WTC11 (cell line): ENCODE results near the gene DEFB113.

ENCODE experiments used
- CBFB ChIP-seq: sonication (generic); formaldehyde crosslinking; IDR thresholded peaks from 2 replicates; pipeline ENCODE4 v1.8.1; 2022; ENCODE audit warnings: mild to moderate bottlenecking, low read depth, missing genetic modification reagents
- EMX1 ChIP-seq: fragments of 250-450 bp; sonication (Bioruptor Pico); IDR thresholded peaks from 2 replicates; pipeline ENCODE4 v1.8.0; 2021; ENCODE audit warnings: mild to moderate bottlenecking
- ETV6 ChIP-seq: sonication (generic); formaldehyde crosslinking; IDR thresholded peaks from 2 replicates; pipeline ENCODE4 v1.8.1; 2022; ENCODE audit warnings: mild to moderate bottlenecking, missing genetic modification reagents
- FOXK1 ChIP-seq: sonication (generic); formaldehyde crosslinking; IDR thresholded peaks from 2 replicates; pipeline ENCODE4 v1.8.0; 2022; ENCODE audit warnings: mild to moderate bottlenecking, moderate library complexity, missing genetic modification reagents
- JAZF1 ChIP-seq: fragments of 250-450 bp; sonication (Bioruptor Pico); IDR thresholded peaks from 2 replicates; pipeline ENCODE4 v1.9.0; 2021; ENCODE audit warnings: moderate library complexity, mild to moderate bottlenecking, inconsistent platforms
- ZNF416 ChIP-seq: fragments of 250-450 bp; sonication (Bioruptor Pico); IDR thresholded peaks from 2 replicates; pipeline ENCODE4 v1.9.0; 2021; ENCODE audit warnings: mild to moderate bottlenecking, inconsistent platforms
- ZNF512 ChIP-seq: sonication (generic); formaldehyde crosslinking; IDR thresholded peaks from 2 replicates; pipeline ENCODE4 v1.8.1; 2022; ENCODE audit warnings: missing genetic modification reagents, borderline replicate concordance
- TF ChIP-seq, protein P1 (sequence below): sonication (generic); formaldehyde crosslinking; IDR thresholded peaks from 2 replicates; pipeline ENCODE4 v1.8.0; 2022; ENCODE audit warnings: mild to moderate bottlenecking, missing genetic modification reagents
- TF ChIP-seq, protein P2 (sequence below): fragments of 200-600 bp; IDR thresholded peaks from 2 replicates; pipeline ENCODE4 v1.8.0; 2022; ENCODE audit warnings: antibody characterized with exemption
- TF ChIP-seq, protein P3 (sequence below): sonication (generic); formaldehyde crosslinking; IDR thresholded peaks from 2 replicates; pipeline ENCODE4 v1.8.0; 2022; ENCODE audit warnings: missing genetic modification reagents
- TF ChIP-seq, protein P4 (sequence below): sonication (generic); formaldehyde crosslinking; IDR thresholded peaks from 2 replicates; pipeline ENCODE4 v1.8.0; 2023; ENCODE audit warnings: missing genetic modification reagents, mild to moderate bottlenecking, borderline replicate concordance
- TF ChIP-seq, protein P5 (sequence below): sonication (generic); formaldehyde crosslinking; IDR thresholded peaks from 2 replicates; pipeline ENCODE4 v1.8.0; 2022; ENCODE audit warnings: mild to moderate bottlenecking, missing genetic modification reagents

DNA sequence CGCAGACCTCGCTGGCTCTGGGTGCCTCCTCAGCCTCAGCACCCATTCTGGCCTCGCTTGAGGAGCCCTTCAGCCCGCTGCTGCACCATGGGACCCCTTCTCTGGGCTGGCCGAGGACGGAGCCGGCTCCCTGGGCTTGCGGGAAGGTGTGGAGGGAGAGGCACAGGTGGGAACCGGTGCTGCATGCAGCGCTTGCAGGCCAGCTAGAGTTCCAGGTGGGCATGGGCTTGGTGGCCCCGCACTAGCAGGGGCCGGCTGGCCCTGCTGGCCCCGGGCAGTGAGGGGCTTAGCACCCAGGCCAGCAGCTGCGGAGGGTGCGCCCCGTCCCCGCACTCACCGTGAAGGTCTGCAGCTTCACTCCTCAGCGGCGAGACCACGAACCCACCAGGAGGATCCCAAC lies 35.9 kb downstream of the DEFB113 start:
- TF ChIP-seq, protein P1, sequence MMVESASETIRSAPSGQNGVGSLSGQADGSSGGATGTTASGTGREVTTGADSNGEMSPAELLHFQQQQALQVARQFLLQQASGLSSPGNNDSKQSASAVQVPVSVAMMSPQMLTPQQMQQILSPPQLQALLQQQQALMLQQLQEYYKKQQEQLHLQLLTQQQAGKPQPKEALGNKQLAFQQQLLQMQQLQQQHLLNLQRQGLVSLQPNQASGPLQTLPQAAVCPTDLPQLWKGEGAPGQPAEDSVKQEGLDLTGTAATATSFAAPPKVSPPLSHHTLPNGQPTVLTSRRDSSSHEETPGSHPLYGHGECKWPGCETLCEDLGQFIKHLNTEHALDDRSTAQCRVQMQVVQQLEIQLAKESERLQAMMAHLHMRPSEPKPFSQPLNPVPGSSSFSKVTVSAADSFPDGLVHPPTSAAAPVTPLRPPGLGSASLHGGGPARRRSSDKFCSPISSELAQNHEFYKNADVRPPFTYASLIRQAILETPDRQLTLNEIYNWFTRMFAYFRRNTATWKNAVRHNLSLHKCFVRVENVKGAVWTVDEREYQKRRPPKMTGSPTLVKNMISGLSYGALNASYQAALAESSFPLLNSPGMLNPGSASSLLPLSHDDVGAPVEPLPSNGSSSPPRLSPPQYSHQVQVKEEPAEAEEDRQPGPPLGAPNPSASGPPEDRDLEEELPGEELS (CRISPR knock-in tag) = no peak
- TF ChIP-seq, protein P2, sequence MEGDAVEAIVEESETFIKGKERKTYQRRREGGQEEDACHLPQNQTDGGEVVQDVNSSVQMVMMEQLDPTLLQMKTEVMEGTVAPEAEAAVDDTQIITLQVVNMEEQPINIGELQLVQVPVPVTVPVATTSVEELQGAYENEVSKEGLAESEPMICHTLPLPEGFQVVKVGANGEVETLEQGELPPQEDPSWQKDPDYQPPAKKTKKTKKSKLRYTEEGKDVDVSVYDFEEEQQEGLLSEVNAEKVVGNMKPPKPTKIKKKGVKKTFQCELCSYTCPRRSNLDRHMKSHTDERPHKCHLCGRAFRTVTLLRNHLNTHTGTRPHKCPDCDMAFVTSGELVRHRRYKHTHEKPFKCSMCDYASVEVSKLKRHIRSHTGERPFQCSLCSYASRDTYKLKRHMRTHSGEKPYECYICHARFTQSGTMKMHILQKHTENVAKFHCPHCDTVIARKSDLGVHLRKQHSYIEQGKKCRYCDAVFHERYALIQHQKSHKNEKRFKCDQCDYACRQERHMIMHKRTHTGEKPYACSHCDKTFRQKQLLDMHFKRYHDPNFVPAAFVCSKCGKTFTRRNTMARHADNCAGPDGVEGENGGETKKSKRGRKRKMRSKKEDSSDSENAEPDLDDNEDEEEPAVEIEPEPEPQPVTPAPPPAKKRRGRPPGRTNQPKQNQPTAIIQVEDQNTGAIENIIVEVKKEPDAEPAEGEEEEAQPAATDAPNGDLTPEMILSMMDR = no peak
- no peak for TF ChIP-seq ZNF512 (CRISPR knock-in tag)
- TF ChIP-seq ZNF416 (CRISPR knock-in tag) = no peak
- TF ChIP-seq, protein P3, sequence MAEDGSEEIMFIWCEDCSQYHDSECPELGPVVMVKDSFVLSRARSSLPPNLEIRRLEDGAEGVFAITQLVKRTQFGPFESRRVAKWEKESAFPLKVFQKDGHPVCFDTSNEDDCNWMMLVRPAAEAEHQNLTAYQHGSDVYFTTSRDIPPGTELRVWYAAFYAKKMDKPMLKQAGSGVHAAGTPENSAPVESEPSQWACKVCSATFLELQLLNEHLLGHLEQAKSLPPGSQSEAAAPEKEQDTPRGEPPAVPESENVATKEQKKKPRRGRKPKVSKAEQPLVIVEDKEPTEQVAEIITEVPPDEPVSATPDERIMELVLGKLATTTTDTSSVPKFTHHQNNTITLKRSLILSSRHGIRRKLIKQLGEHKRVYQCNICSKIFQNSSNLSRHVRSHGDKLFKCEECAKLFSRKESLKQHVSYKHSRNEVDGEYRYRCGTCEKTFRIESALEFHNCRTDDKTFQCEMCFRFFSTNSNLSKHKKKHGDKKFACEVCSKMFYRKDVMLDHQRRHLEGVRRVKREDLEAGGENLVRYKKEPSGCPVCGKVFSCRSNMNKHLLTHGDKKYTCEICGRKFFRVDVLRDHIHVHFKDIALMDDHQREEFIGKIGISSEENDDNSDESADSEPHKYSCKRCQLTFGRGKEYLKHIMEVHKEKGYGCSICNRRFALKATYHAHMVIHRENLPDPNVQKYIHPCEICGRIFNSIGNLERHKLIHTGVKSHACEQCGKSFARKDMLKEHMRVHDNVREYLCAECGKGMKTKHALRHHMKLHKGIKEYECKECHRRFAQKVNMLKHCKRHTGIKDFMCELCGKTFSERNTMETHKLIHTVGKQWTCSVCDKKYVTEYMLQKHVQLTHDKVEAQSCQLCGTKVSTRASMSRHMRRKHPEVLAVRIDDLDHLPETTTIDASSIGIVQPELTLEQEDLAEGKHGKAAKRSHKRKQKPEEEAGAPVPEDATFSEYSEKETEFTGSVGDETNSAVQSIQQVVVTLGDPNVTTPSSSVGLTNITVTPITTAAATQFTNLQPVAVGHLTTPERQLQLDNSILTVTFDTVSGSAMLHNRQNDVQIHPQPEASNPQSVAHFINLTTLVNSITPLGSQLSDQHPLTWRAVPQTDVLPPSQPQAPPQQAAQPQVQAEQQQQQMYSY = no peak
- TF ChIP-seq, protein P4, sequence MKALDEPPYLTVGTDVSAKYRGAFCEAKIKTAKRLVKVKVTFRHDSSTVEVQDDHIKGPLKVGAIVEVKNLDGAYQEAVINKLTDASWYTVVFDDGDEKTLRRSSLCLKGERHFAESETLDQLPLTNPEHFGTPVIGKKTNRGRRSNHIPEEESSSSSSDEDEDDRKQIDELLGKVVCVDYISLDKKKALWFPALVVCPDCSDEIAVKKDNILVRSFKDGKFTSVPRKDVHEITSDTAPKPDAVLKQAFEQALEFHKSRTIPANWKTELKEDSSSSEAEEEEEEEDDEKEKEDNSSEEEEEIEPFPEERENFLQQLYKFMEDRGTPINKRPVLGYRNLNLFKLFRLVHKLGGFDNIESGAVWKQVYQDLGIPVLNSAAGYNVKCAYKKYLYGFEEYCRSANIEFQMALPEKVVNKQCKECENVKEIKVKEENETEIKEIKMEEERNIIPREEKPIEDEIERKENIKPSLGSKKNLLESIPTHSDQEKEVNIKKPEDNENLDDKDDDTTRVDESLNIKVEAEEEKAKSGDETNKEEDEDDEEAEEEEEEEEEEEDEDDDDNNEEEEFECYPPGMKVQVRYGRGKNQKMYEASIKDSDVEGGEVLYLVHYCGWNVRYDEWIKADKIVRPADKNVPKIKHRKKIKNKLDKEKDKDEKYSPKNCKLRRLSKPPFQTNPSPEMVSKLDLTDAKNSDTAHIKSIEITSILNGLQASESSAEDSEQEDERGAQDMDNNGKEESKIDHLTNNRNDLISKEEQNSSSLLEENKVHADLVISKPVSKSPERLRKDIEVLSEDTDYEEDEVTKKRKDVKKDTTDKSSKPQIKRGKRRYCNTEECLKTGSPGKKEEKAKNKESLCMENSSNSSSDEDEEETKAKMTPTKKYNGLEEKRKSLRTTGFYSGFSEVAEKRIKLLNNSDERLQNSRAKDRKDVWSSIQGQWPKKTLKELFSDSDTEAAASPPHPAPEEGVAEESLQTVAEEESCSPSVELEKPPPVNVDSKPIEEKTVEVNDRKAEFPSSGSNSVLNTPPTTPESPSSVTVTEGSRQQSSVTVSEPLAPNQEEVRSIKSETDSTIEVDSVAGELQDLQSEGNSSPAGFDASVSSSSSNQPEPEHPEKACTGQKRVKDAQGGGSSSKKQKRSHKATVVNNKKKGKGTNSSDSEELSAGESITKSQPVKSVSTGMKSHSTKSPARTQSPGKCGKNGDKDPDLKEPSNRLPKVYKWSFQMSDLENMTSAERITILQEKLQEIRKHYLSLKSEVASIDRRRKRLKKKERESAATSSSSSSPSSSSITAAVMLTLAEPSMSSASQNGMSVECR (CRISPR knock-in tag) = no peak
- TF ChIP-seq CBFB (CRISPR knock-in tag) = no peak
- no peak for TF ChIP-seq JAZF1 (CRISPR knock-in tag)
- no peak for TF ChIP-seq FOXK1 (CRISPR knock-in tag)
- no peak for TF ChIP-seq ETV6 (CRISPR knock-in tag)
- TF ChIP-seq, protein P5, sequence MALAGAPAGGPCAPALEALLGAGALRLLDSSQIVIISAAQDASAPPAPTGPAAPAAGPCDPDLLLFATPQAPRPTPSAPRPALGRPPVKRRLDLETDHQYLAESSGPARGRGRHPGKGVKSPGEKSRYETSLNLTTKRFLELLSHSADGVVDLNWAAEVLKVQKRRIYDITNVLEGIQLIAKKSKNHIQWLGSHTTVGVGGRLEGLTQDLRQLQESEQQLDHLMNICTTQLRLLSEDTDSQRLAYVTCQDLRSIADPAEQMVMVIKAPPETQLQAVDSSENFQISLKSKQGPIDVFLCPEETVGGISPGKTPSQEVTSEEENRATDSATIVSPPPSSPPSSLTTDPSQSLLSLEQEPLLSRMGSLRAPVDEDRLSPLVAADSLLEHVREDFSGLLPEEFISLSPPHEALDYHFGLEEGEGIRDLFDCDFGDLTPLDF (CRISPR knock-in tag) = no peak
- no peak for TF ChIP-seq EMX1 (CRISPR knock-in tag)
